OCI-LY1 (cell line): ENCODE results near the gene TMEM252.

Experiments
- CTCF ChIP-seq: fragments of 200-600 bp; sonication (generic), shearing (Covaris generic); IDR thresholded peaks from 2 replicates; pipeline ENCODE4 v1.5.1; 2017; ENCODE audit warnings: mild to moderate bottlenecking, antibody characterized with exemption, low read length, moderate library complexity, mixed read lengths
- EZH2 ChIP-seq: fragments of 200-600 bp; sonication (generic), shearing (Covaris generic); IDR thresholded peaks from 2 replicates; pipeline ENCODE4 v1.8.0; 2017; ENCODE audit warnings: borderline replicate concordance, mixed run types, mild to moderate bottlenecking, antibody characterized with exemption, low read length, moderate library complexity, mixed read lengths

GRCh38 chr9:68509689-68510088, 31.0 kb downstream of the TMEM252 start:
- TF ChIP-seq CTCF (no peak), EZH2 (no peak)
